ENCODE data around the gene BRINP3. TPM values are rescaled to one million over a fixed set of nuclear protein-coding genes. Genes with fewer than 3 reads are reported as not detected.

Gene BRINP3
- total RNA-seq, 4 donors from 2014 or later = 0.19 TPM; not detected in 3

DNA sequence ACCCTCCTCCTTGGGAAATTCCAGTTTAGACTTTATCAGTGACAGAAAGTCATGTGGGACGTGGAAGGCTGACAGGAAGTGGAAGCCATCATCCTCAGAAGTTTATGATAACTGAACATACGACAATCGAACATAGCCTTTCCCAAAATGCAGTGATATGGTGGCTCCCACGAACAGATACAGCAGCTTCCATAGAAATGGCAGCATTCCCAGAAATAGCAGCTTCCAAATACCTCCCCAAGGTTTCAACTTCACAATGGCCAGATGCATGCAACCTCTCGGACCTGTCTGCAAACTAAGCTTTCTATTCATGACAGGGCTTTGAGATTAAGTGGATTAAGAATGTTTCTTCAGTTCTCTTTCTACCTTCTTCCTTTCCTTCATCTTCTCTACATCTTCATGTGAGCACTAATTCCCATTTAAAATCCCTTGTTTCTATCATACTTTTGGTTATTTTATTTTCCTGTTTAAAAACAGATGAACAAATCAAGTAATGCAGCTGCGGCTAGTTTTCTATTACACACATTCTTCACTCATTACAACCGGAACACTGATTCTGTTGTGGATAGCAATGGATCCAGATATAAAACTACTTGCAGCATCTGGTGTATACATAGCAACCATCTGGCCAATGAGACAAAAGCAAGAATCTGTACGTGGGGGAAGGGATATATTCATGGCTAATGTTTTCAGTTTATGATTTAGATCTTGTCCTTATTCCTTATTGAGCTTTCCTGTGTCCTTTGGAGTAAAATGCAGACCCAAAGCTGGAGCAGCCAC is 304.8 kb downstream of the BRINP3 start:
- no peak for ATAC-seq (ENCODE audit: low FRiP score)
- no peak for DNase-seq (ENCODE audit: low spot score)
- TF ChIP-seq, protein P1, sequence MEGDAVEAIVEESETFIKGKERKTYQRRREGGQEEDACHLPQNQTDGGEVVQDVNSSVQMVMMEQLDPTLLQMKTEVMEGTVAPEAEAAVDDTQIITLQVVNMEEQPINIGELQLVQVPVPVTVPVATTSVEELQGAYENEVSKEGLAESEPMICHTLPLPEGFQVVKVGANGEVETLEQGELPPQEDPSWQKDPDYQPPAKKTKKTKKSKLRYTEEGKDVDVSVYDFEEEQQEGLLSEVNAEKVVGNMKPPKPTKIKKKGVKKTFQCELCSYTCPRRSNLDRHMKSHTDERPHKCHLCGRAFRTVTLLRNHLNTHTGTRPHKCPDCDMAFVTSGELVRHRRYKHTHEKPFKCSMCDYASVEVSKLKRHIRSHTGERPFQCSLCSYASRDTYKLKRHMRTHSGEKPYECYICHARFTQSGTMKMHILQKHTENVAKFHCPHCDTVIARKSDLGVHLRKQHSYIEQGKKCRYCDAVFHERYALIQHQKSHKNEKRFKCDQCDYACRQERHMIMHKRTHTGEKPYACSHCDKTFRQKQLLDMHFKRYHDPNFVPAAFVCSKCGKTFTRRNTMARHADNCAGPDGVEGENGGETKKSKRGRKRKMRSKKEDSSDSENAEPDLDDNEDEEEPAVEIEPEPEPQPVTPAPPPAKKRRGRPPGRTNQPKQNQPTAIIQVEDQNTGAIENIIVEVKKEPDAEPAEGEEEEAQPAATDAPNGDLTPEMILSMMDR (IDR thresholded peaks at IDR 0.05) = no peak

DNA sequence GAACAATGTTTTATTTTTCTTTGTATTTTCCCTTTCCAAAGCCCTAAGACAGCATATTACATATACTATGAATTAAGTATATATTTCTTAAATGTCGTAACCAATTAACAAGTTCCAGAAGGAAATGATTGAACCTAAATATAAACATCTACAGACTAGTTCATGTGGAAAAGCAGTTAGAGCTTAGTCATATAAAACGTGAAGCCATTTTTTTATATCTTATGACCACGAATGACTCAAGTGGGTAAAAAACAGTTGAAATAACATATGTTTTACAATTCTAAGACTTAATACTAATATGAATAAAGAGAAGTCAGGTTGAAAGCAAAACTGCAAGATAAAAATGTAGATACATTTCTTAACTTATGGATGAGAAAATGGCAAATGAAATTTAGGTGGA is 307.3 kb downstream of the BRINP3 start:
- DNase-seq (ENCODE audit: low spot score) (no peak), ATAC-seq (ENCODE audit: low FRiP score) (no peak)
- TF ChIP-seq, protein P1 (IDR thresholded peaks at IDR 0.05) = no peak

DNA sequence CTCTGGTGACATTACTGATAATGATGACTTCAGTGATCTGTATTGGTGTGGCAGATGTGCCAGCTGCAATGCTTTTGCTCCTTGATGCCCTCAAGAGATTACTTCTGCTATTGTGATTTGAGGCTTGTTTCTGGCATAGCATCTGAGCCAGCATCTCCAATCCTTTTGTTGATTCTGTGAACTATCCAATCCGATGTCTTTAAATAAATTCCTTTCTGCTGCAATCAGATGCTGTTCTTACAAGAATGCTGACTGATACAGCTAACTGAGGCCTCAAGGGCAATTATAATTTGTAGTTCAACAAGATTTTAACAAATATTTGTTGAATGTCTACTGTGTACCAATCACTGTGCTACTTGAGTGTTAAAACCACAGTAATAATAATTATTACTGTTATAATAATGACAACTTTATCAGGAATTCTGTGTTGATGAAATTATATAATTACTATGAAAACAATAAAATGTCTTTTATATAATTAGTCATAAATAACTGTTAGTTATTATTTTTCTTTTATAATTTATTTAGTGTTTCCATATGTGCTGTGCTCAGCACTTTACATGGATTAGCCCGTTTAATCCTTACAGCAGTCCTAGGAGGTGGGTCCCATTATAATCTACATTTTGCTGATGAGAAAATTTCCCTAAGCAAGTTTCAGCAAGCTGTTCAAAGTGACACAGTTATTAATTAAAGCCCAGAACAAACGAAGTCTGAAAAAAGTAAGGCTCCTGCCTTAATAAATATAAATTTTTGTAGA is 308.2 kb downstream of the BRINP3 start:
- TF ChIP-seq, protein P1 (IDR thresholded peaks at IDR 0.05) = no peak
- ATAC-seq (ENCODE audit: low FRiP score) = no peak
- DNase-seq (ENCODE audit: low spot score) = no peak

DNA sequence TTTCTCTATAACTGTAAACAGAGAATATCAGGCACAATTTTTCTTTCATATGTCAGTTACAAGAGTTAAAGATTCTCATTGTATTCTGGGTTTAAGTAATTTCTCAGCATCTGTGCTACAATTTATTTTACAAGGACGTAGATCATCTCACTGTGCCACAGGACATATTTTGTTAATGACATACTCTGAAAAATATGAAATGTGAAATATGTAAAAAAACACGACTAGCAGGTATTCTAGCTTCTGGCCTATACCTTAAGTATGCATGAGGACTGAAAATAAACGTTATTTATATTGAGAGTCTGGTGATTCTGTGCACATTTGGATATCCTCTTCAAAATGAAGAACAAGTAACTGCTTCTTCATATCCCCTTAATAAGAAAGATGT is 308.8 kb downstream of the BRINP3 start:
- TF ChIP-seq, protein P1 (IDR thresholded peaks at IDR 0.05) = no peak
- DNase-seq (ENCODE audit: low spot score) (no peak), ATAC-seq (ENCODE audit: low FRiP score) (no peak)

DNA sequence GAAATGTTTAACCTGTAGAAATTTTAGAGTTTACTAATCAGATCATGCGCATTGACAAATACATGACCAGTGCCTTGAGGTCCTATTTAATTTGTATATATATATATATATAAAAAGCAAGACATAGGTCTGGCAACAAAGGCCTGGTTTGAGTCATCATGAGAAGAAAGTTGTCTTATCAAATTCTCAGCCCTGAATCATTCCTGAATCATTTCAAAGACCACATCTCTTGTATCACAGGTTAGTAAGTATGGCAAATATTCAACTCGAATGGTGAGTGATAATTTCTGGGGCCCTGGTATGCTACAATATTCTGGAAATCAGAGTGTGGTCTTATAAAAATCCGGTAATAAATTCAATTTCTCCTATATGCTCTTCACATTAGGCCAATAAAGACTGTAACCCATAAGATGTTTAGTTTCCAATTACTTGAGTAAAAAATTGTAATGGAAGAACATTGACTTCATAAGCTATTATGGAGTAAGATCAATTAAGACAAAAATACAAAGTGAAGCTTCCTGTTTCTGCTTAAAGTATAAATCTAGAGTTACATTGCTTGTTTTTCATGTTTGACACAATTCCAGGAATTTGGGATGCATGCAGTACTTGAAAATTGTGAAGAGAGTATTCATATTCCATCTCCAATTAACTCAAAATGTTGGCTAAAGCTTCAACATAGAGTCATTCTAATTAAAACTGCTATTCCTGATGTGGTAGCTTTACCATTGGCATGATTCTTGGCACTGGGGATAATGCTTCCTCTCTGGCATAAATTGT is 309.4 kb downstream of the BRINP3 start:
- DNase-seq (ENCODE audit: low spot score) (no peak), ATAC-seq (ENCODE audit: low FRiP score) (no peak)
- TF ChIP-seq, protein P1 (IDR thresholded peaks at IDR 0.05) = no peak

DNA sequence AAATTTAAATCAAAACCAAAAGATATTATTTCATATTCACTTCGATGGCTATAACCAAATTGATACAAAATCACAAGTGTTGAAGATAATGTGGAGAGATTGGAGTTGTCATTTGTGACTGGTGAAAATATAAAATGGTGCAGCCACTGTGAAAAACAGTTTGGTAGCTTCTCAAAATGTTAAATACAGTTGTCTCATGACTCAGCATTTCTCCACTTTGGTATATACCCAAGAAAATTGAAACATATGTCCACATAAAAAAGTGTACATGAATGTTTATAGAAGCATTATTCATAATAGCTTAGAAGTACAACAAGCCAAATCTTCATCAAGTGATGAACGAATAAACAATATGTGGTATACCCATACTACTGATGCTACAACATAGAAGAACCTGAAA is 318.5 kb downstream of the BRINP3 start:
- ATAC-seq (ENCODE audit: low FRiP score) (no peak), DNase-seq (ENCODE audit: low spot score) (no peak)
- TF ChIP-seq, protein P1 (IDR thresholded peaks at IDR 0.05) = no peak
